Trophoblast cell (in vitro differentiated cells and primary cell): ENCODE results near the gene MFSD11.
A peak's percentile ranks its signal among the peaks of the same experiment; 100 is the strongest.

Experiments used
- DNase-seq, 2 donors: peaks; one replicate each; pipeline ENCODE4 v3.0.0-alpha.2; 2016
- H2AFZ ChIP-seq: 2 replicates; pipeline ENCODE4 v1.6.1; 2013; ENCODE audit warnings: low read length, moderate library complexity, mild to moderate bottlenecking; ENCODE audit not compliant: insufficient read depth, poor library complexity
- H2AK5ac ChIP-seq: 2 replicates; pipeline ENCODE4 v1.6.1; 2013; ENCODE audit warnings: mild to moderate bottlenecking, low read length
- H2BK120ac ChIP-seq: 2 replicates; pipeline ENCODE4 v1.6.1; 2013; ENCODE audit warnings: low read length, mild to moderate bottlenecking, moderate library complexity; ENCODE audit not compliant: insufficient read depth, poor library complexity
- H2BK12ac ChIP-seq: 2 replicates; pipeline ENCODE4 v1.6.1; 2013; ENCODE audit warnings: mild to moderate bottlenecking, low read length, moderate library complexity
- H2BK5ac ChIP-seq: 2 replicates; pipeline ENCODE4 v1.6.1; 2013; ENCODE audit warnings: low read length, low read depth, moderate library complexity, mild to moderate bottlenecking; ENCODE audit not compliant: poor library complexity
- H3K14ac ChIP-seq: 2 replicates; pipeline ENCODE4 v1.6.1; 2013; ENCODE audit warnings: mild to moderate bottlenecking, low read length
- H3K18ac ChIP-seq: 2 replicates; pipeline ENCODE4 v1.6.1; 2013; ENCODE audit warnings: mild to moderate bottlenecking, low read length
- H3K23ac ChIP-seq: 2 replicates; pipeline ENCODE4 v1.6.1; 2013; ENCODE audit warnings: low read length
- H3K27ac ChIP-seq: 2 replicates; pipeline ENCODE4 v1.5.1; 2013; ENCODE audit warnings: low read depth, mild to moderate bottlenecking, inconsistent platforms, low read length, moderate library complexity
- H3K27me3 ChIP-seq: 2 replicates; pipeline ENCODE4 v1.6.1; 2013; ENCODE audit warnings: inconsistent platforms, mild to moderate bottlenecking, low read length, moderate library complexity; ENCODE audit not compliant: insufficient read depth
- H3K36me3 ChIP-seq, 2 experiments: 1 replicate in 1 of 2; 2 replicates in 1 of 2; pipeline ENCODE4 v1.6.1; 2013; ENCODE audit warnings: low read length in 2 of 2, mild to moderate bottlenecking in 2 of 2, moderate library complexity in 1 of 2; ENCODE audit not compliant: insufficient read depth in 2 of 2, control insufficient read depth in 1 of 2
- H3K4ac ChIP-seq: 2 replicates; pipeline ENCODE4 v1.6.1; 2013; ENCODE audit warnings: low read depth, mild to moderate bottlenecking, low read length, moderate library complexity
- H3K4me1 ChIP-seq, 2 experiments: 1 replicate in 1 of 2; 2 replicates in 1 of 2; pipeline ENCODE4 v1.6.1; 2013; ENCODE audit warnings: low read length in 2 of 2, mild to moderate bottlenecking in 2 of 2, moderate library complexity in 1 of 2; ENCODE audit not compliant: insufficient read depth in 2 of 2, control insufficient read depth in 1 of 2
- H3K4me2 ChIP-seq: 2 replicates; pipeline ENCODE4 v1.6.1; 2013; ENCODE audit warnings: inconsistent platforms, mild to moderate bottlenecking, low read length, moderate library complexity
- H3K4me3 ChIP-seq: 2 replicates; pipeline ENCODE4 v1.5.1; 2013; ENCODE audit warnings: mild to moderate bottlenecking, low read depth, low read length, inconsistent platforms
- H3K79me1 ChIP-seq: one replicate; pipeline ENCODE4 v1.6.1; 2013; ENCODE audit warnings: low read length
- H3K79me2 ChIP-seq: 2 replicates; pipeline ENCODE4 v1.6.1; 2013; ENCODE audit warnings: low read length, mild to moderate bottlenecking; ENCODE audit not compliant: control insufficient read depth, insufficient read depth, poor library complexity
- H3K9ac ChIP-seq: 2 replicates; pipeline ENCODE4 v1.6.1; 2013; ENCODE audit warnings: mild to moderate bottlenecking, low read length
- H3K9me3 ChIP-seq: 2 replicates; pipeline ENCODE4 v1.6.1; 2013; ENCODE audit warnings: low read depth, mild to moderate bottlenecking, control low read depth, inconsistent platforms, low read length; ENCODE audit not compliant: insufficient read depth
- H4K12ac ChIP-seq: 2 replicates; pipeline ENCODE4 v1.6.1; 2013; ENCODE audit warnings: low read depth, mild to moderate bottlenecking, low read length, moderate library complexity
- H4K8ac ChIP-seq: 2 replicates; pipeline ENCODE4 v1.6.1; 2013; ENCODE audit warnings: low read depth, mild to moderate bottlenecking, low read length, moderate library complexity
- H4K91ac ChIP-seq: one replicate; pipeline ENCODE4 v1.6.1; 2013; ENCODE audit warnings: low read depth, mild to moderate bottlenecking, low read length, moderate library complexity
- WGBS: extraction: QIAGEN DNeasy Blood & Tissue Kit; methylation state at CpG from one replicate; pipeline ENCODE4 v1.1.7; 2013; ENCODE audit warnings: missing lambda C conversion rate; ENCODE audit not compliant: insufficient read length, insufficient coverage; ENCODE audit errors: extremely low coverage; 5-methylcytosine and 5-hydroxymethylcytosine counted together

MFSD11 gene

DNA sequence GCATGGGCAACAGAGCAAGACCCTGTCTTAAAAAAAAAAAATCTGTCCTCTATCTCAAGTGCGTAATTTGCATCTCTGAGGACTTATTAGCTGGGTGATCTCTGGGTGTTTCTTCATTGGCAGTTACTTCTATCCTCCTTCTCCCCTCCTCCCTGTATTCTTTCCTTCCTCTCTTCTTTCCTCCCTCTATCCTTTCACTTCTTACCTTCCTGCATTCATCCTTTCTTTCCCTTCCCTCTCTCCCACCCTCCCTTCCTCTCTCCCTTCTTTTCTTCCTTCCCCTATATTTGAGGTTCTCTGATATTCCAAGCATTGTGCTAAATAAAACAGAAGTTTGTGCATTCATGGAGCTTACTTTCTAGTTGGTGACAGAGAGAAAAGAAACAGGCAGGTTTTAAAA lies 10.7 kb downstream of the MFSD11 start:
- Histone ChIP-seq H3K4me1 (no peaks in the 10 kb centered on the region), H2BK12ac (no peak overlapping the region), H2BK5ac (no peak overlapping the region), H3K79me1 (no peaks in the 10 kb centered on the region), H4K91ac (no peak overlapping the region), H4K8ac (no peak overlapping the region), H3K79me2 (no peaks in the 10 kb centered on the region), H2BK120ac (no peak overlapping the region), H3K4me3 (no peak overlapping the region), H2AFZ (no peak overlapping the region), H2AK5ac (no peak overlapping the region), H3K23ac (no peak overlapping the region), H3K27me3 (no peaks in the 10 kb centered on the region), H3K36me3 (peaks cover 11 to 19% of the 10 kb centered on the region in 2 experiments), H4K12ac (no peak overlapping the region), H3K18ac (no peak overlapping the region), H3K4me2 (no peak overlapping the region), H3K4ac (no peak overlapping the region), H3K14ac (no peak overlapping the region), H3K9ac (no peak overlapping the region), H3K27ac (no peak overlapping the region), H3K9me3 (no peaks in the 10 kb centered on the region)
- WGBS: no CpG with 5 or more reads among the region's 1 CpG
- DNase-seq: no peak

DNA sequence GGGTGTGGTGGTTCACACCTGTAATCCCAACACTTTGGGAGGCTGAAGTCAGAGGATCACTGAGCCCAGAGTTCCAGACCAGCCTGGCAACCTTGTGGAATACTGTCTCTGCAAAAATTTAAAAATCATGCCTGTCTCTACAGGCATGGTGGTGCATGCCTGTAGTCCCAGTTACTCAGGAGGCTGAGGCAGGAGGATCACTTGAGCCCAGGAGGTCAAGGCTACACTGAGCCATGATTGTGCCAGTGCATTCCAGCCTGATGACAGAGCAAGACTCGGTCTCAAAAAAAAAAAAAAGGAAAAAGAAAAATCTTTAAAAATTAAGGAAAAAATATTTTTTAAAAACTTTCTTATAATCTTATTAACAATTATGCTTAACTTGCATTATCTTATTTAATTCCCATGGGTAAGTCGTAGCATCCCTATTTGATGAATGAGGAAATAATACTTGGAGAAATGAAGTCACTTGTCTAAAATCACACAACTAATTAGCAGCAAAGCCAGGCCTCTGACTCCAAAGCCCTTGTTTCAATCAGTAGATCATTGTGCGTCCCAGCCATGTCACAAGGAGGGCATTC lies 13.6 kb downstream of the MFSD11 start:
- Histone ChIP-seq H3K27ac (no peak overlapping the region), H3K4me2 (no peak overlapping the region), H3K4ac (no peak overlapping the region), H2AK5ac (no peak overlapping the region), H3K36me3 (peaks cover 5 to 11% of the 10 kb centered on the region in 2 experiments), H3K79me2 (no peaks in the 10 kb centered on the region), H2BK120ac (no peak overlapping the region), H3K14ac (no peak overlapping the region), H3K27me3 (no peaks in the 10 kb centered on the region), H3K79me1 (no peaks in the 10 kb centered on the region), H3K23ac (no peak overlapping the region), H3K4me3 (no peak overlapping the region), H2AFZ (no peak overlapping the region), H4K12ac (no peak overlapping the region), H4K91ac (no peak overlapping the region), H2BK5ac (no peak overlapping the region), H3K18ac (no peak overlapping the region), H3K9me3 (no peaks in the 10 kb centered on the region), H2BK12ac (no peak overlapping the region), H3K4me1 (no peaks in the 10 kb centered on the region), H4K8ac (no peak overlapping the region), H3K9ac (no peak overlapping the region)
- WGBS: no CpG with 5 or more reads among the region's 3 CpGs
- DNase-seq: peak; percentile 27 to 59

DNA sequence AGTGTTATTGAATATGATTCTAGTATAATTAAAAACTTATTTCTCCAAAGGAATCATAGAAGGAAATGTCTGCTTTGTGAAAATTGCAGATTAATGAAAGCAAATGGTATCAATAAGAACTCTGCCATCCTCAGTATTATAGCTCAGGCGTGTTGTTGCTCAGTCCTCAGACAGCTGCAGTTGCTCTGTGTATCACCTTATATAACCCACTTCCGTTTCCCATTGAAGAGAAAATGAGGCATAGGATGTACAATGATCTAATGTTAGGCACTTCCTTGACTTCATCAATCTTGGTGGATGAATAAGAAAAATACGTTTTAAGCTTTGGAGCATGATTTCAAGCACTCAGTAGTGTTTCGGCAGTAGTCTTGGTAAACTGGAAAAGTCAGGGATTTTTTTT lies 14.1 kb downstream of the MFSD11 start:
- Histone ChIP-seq H3K4me1 (no peaks in the 10 kb centered on the region), H3K4me2 (no peak overlapping the region), H3K79me2 (no peaks in the 10 kb centered on the region), H4K12ac (no peak overlapping the region), H2AFZ (no peak overlapping the region), H4K8ac (no peak overlapping the region), H4K91ac (no peak overlapping the region), H2AK5ac (no peak overlapping the region), H3K4me3 (no peak overlapping the region), H3K4ac (no peak overlapping the region), H2BK12ac (no peak overlapping the region), H3K27me3 (no peaks in the 10 kb centered on the region), H3K27ac (no peak overlapping the region), H3K18ac (no peak overlapping the region), H3K79me1 (no peaks in the 10 kb centered on the region), H3K9me3 (no peaks in the 10 kb centered on the region), H3K36me3 (peaks cover 6 to 11% of the 10 kb centered on the region in 2 experiments), H3K23ac (no peak overlapping the region), H3K14ac (no peak overlapping the region), H2BK5ac (no peak overlapping the region), H3K9ac (no peak overlapping the region), H2BK120ac (no peak overlapping the region)
- DNase-seq: no peak
- WGBS: no CpG with 5 or more reads among the region's 4 CpGs

DNA sequence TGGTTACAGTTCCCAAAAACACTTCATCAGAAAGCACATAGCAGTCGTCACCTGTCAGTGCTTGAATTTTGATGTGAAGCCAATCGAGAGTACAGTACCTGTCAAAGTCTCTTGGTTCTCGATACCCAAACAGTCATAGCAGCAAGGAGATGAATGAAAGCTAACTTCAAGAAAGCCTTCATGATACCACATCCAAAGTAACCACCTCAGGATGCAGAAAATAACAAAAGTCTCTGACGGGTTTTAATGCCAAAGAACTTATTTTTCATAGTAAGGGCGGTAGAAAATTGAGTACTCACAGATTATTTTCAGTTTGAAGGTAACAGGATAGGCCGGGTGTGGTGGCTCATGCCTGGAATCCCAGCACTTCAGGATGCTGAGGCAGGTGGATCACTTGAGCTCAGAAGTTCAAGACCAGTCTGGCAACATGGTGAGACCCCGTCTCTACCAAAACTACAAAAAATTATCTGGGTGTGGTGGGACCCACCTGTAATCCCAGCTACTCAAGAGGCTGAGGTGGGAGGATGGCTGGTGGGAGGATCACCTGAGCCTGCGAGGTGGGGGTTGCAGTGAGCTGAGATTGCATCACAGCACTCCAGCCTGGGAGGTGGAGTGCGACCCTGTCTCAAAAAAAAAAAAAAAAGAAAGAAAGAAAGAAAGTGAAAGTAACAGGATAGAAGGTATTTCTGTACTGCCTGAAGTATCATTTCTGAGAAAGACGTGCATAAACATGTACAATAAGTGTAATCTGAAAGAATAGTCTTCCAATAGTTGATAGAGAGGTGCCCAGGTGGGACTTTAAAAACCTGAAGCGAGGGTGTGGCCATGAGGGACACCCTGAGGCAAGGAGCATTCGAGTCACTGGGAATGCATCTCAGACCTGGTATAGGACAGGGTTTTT lies 15.4 kb downstream of the MFSD11 start:
- Histone ChIP-seq H3K79me2 (no peaks in the 10 kb centered on the region), H3K79me1 (no peaks in the 10 kb centered on the region), H3K9me3 (no peaks in the 10 kb centered on the region), H3K27me3 (no peaks in the 10 kb centered on the region), H4K91ac (no peak overlapping the region), H3K23ac (no peak overlapping the region), H3K14ac (no peak overlapping the region), H3K4me2 (no peak overlapping the region), H3K18ac (no peak overlapping the region), H3K36me3 (peaks cover 8 to 9% of the 10 kb centered on the region in 2 experiments), H3K9ac (no peak overlapping the region), H2AFZ (no peak overlapping the region), H4K8ac (no peak overlapping the region), H3K4me1 (no peaks in the 10 kb centered on the region), H3K4ac (no peak overlapping the region), H4K12ac (no peak overlapping the region), H2BK12ac (no peak overlapping the region), H3K4me3 (no peak overlapping the region), H2BK120ac (no peak overlapping the region), H2BK5ac (no peak overlapping the region), H3K27ac (no peak overlapping the region), H2AK5ac (no peak overlapping the region)
- peak; percentile 74 to 81 for DNase-seq
- no CpG with 5 or more reads among the region's 12 CpGs for WGBS
